Measurements from ENCODE around the gene DR1.

Gene DR1

DNA sequence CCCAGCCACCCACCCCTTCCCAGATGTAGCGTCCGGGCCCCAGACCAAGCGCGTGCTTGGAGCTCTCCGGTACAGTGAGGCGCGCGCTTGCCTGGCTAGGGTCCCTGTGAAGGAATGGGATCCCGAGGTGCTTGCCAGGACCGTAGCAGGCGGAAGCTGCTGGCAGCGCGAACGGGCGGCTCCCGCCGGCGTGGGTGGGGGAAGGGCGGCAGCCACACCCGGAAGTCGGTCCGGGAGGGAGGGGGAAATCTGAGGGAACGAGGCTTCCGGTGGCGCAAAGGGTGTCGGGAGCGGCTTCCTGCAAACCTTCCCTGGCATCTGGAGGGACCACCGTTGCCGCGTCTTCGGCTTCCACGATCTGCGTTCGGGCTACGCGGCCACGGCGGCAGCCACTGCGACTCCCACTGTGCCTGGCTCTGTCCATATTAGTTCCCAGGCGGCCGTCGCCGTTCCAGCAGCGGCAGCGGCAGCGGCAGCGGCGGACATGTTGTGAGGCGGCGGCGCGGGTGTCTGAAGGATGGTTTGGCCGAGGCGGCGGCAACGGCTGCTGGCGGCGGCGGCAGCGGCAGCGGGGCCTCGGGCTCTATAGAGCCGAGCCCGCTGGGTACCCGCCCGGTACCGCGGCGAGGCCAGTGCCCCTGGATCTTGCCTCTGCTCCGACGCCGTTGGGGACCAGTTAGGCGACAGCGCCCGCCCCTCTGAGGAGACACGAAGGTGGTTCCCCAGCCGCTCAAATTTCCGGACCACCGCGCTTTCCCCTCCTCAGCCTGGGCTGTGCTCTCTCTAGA, at the start of gene DR1:
Gene DR1 (plus strand): TSS at position 275 of the 788 bp plus-strand sequence. CDS start 739 bp downstream, outside the sequence.
- peak; percentile 97 for DNase-seq (ENCODE audit: low read depth)

DNA sequence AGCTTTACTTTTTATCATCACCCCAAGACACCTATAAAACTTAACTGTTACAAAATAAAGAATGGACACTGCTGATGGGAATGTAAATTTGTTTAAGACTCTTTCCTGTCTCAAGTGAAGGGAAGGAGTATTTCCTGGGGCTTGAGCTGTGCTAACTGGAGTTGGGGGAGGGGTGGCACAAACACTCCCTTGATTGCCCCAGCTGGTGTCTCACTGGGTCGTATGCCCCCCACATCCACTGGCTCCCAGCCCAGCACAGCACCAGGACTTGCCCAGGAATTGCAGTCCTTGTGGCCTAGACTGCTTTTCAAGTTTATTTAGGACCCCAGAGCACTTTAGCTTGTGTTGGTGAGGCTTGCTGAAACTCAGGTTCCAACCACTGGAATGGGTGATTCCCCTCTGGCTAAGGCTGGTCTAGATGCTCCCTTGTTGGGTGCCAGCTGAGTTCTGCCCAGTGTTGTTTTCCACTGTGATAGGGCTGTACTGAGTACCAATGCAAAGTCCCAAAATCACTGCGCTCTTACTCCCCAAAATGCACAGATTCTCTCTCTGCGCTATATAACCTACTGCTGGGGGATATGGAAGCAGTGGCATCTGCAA, 49.1 kb upstream of the DR1 start:
- no peak for DNase-seq (ENCODE audit: low read depth)

DNA sequence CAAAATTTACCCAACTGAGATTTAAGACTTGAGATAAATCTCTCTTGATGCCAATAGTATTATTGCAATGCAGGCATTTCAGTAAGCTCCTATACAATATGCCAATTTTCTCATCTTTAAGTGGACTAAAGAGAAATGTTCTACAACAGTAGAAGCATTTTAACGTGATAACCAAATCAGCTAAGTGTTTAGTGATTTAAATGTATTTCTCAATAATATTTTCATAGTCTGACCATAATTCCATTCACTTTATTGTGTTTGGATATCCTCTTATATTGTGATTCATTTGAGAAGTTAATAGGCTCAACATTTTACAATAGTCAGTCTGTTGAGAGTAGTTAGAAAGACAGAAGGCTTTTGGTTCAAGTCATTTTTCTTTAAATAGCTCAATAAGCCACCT, 44.6 kb upstream of the DR1 start:
- DNase-seq (ENCODE audit: low read depth), result no peak

DNA sequence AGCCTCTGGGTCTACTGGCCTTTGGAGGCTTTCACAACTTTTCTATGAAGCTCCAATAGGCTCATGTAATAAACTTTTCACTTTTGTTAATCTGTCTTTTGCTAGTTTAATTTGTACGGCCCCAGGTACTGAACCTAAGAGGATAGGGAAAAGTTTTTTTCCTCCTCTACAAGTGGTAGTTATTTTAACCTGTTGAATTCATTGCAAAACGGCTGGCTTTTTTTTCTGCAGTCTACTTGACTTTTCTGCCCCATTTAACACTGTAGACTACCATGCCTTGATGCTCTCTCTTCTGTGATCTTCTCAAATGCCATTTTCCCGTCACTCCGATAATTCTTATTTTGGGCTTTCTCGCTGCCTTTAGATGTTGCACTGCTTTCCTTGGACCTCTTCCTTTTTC, 43.6 kb upstream of the DR1 start:
- DNase-seq (ENCODE audit: low read depth), result no peak

DNA sequence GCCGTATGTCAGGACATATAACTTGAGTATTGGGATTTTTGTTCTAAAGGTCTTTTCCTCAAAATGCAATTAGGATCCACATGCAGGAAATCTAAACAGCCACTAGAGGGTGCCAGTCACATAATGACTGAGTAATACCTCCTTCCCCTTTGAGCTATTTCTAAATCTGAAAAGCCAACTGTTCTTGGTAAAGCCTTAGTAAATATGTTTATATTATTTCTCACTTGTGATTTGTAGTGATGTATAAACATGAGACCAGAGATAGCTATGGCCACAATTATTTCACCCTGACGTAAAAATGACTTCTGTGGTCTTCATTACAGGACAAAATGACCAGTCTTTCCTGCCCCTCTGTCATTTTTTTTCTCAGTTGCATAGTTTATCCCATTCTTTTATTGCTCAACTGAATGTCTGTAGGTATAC, 41.0 kb upstream of the DR1 start:
- DNase-seq (ENCODE audit: low read depth), result peak; percentile 65

DNA sequence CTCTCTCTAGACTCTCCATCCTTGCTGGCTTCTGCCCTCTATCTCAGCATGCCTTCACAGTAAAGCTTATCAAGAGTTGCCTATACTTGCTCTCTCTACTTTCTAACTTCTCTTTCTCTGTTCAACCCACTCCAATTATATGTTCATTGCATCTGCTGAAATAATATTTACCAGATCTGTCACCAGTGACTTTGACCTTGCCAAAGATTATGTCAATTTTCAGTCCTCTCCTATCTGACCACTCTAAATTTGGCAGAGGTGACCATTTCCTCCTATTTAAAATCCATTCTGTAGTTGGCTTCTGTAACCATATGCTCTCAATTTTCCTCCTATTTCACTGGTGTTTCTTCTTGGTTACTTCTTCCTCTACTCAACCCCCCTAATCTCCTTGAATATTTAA, 38.8 kb upstream of the DR1 start:
- no peak for DNase-seq (ENCODE audit: low read depth)

DNA sequence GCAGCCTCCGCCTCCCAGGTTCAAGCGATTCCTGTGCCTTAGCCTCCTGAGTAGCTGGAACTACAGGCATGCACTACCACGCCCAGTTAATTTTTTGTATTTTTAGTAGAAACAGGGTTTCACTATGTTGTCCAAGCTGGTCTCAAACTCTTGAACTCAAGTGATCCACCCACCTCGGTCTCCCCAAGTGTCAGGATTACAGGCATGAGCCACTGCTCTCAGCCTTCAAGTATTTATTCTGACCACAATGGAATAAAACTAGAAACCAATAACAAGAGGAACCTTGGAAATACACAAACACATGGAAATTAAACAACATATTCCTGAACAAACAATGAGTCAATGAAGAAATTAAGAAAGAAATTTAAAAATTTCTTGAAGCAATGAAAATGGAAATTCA, 32.7 kb upstream of the DR1 start:
- no peak for DNase-seq (ENCODE audit: low read depth)

DNA sequence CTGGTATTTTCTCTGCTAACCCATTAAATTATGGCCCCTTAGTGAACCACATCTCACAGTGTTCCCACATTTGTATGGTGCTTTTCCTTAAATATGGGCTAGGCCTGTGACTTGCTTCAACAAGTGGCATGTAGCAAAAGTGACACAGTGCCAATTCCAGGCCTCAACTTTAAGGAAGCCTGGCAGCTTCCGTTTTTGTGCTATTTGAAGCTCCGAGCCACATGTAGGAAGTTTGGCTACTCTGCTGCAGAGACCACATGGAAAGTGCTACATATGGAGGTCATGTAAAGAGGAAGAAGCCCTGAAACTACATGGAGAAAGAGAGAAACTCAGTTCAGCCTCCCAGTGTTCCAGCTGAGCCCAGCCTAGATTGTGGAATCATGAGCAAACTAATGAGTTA, 28.5 kb upstream of the DR1 start:
- no peak for DNase-seq (ENCODE audit: low read depth)

DNA sequence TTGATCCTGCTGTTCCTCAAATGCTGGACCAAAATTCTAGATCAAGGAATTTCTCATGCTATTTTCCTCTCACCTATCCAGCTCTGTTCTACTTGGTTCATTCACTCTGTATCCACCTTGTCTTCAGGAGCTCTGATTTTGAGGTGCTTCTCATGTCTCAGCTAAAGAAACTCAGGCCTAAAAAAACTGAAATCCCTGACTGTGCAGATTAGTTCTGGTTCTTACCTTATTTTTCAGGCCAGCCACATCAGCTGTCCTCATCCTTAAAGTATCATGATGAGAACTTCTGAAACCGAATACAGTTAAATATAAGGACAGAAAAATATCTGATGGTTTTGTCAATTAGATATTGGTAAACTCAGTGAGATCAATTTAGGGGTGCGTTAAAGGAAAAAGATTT, 27.8 kb upstream of the DR1 start:
- DNase-seq (ENCODE audit: low read depth), result no peak

DNA sequence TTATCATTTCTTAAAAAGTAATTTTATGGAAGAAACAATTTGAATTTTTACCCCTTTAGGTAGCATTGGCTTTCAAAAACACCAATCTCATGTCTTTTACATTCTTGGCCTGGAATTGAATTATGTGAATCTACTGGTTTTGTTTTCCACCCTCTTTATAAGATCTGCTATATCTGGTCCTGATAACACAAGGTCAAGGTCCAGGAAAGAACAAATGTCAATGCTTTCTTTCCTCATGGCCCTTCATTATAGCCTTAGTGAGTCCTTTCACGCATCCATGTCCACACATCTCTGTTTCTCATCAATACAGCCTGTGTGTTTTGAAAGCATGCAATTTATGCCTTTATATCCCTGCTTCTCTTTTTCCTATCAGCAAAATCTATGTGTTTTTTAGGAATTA, 24.0 kb upstream of the DR1 start:
- DNase-seq (ENCODE audit: low read depth), result no peak

DNA sequence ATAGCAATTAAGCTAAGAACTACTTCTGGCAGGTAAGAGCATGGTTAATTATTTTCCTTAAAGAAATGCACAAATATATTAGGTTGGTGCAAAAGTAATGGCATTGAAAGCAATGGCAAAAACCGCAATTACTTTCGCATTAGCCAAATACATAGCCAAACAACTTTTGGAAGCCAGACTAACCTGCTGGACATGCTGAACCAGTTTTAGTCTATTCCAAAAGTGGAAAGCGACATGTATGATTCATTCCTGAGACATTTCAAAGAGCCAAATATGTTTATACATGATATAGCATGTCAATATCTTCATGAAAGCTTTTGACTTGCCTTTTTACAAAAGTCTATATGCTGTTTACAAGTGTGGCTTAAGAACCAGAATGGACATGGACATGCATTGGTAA, 23.4 kb upstream of the DR1 start:
- DNase-seq (ENCODE audit: low read depth), result no peak

DNA sequence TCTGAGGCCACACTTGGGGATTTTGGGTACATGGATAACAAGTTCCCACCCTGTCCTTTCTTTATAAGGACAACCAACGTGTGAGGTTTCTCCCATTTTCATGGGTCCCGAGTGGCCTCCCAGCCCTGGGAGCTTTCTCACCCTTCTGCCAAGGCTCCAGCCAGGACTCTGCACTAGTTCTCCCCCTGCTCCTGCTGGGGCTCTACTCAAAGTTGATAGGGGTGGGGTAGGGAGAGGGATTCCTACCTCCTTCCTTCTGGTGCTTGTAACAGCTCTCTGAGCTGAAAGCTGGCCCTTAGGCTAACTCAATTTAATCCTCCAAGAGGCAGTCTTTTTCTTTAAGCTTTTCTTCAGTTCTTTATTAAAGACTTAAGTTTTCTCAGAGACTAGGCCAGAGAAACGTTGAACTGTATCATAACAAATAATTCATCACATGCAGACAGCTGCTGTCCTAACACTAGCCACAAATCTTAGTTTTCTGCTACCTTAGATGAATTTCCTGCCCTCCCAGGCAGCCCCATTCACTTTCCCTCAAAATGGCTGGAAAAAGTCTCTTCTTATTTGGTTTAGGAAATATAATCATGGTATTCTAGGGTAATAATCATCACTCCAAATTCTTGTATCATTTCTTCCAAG, 22.4 kb upstream of the DR1 start:
- DNase-seq (ENCODE audit: low read depth), result no peak

DNA sequence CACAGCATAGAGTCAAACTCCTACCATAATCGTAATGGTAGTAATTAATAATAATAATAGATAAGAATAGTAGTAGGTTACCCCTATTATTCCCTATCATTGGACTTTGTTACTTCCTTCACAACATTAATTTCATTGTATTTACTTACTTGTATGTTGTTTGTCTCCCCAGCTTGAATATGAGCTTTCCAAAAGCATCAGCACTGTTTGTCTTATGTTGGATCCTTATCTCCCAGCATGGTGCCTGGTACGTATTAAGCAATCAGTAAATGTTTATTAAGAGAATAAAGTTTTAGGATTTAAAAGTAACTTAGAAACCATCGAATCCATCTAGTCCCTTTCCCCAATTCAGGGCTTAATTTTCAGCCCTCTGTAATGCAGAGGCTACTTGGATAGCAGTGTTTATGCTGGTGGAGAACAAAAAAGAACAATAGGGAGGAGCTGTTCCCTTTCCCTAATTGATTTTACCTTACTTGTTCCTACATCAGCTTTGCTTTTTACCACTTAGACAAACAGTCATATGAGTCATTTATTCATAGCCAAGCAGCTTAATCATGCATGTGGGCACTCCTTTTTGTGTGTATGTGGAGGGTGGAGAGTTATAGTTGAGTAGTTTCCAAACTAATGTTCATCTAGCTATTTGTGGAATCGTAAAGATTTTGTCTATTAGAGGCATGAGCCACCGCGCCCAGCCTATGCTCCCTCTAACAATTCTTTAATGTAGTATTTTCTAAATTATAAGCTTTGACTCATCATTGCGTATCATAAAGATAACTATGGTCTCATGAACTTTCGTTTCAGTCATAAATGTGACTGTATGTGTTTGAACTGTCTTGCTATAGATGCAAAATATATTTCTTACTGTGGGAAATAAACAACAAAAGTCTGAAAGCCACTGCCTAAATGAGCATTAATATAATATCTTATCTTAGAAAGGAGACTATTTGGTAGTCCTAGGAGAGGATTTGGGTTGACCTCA, 20.9 kb upstream of the DR1 start:
- DNase-seq (ENCODE audit: low read depth), result peak; percentile 42

DNA sequence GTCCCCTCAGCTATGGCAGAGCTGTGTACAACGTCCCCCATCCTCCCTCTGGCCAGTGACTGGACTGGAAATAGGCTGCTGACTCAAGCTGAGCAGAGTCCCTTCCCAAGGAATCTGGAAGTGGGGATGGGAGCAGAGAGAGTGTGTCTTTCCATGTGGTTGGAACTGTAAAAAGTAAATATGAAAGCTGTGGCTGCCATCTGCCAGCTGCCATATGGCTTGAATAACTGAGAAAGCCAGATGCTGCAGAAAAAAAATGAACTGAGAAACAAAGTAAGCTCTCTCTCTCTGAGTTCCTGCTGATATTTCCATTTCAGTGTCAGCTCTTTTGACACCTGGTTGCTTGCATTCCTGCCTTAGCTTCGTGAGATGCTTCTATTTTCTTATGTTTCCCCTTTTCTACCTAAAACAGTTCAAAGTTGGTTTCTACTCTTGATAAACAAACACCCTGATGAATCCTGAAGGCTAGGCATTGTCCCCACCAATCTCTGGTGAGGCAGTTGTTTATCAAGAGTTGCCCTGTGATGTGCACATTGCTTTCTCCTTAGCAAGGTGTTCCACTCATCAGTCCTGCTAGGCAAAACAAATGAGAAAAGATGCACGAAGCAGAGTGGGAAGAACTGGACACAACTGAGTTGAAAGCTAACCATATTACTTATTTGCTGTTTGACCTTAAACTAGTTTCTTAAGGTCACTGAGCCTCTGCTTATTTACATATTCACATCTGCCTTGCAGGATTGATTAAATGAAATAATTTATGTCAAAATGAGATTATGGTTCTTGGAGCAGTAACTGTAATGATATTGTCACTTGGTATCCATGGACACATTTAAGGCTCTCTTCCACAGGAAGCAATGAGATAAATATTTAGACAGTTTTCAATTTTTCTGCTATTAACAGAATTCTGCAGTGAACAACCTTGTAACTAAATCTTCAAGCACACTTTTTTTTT, 16.6 kb upstream of the DR1 start:
- peak; percentile 36 for DNase-seq (ENCODE audit: low read depth)

DNA sequence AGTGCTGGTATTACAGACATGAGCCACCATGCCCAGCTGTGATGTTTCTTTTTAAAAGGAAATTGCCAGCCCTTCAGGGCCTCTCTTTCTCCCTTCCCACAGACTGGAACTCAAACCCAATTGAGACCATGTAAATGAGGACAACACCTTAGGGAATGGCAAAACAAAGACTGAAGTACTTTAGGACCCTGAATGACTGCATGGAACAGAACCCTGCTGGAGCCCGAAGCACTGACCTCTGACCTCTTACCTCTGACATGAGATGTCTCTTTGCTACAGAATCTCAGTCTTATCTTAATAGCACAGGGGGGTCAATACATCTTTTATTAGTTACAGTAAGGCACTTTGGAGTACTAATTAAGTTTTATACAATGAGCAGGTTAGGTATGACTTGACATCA, 15.5 kb upstream of the DR1 start:
- no peak for DNase-seq (ENCODE audit: low read depth)

DNA sequence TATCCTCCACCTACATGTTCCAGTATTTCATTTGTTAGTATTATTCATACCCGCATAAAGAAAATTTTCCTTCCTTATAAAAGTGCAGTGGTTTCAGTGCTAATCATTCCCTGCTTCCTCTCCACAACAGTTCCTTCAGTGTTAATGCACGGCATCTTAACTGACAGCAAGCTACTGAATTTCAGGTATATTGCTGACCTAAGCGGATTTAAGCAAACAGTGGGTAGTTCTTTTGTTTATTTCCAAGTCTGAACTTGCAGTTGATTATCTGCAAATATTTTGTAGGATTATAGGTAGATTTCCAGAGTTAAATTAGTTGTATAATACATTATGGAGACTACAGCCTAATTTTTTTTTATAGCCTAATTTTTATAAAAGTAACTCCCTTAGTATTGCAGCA, 15.1 kb upstream of the DR1 start:
- DNase-seq (ENCODE audit: low read depth), result no peak

DNA sequence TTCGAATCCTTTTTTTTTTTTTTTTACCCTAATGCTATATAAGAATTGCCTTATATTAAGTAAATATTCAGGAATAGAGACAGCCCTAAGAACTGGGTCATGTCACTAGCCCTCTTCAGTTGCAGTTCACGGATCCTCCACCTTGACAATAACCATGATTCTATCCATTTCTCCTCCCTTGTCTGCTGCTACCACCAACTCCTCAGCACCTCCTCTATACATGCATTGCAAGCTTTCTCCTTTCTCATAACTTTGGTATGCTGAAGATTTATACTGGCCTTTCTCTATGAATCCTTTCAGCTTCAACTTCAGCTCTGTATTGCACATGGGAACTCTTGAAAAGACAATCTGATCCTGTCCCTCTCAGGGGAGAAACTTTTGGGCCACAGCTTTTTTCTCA, 14.3 kb upstream of the DR1 start:
- DNase-seq (ENCODE audit: low read depth), result no peak

DNA sequence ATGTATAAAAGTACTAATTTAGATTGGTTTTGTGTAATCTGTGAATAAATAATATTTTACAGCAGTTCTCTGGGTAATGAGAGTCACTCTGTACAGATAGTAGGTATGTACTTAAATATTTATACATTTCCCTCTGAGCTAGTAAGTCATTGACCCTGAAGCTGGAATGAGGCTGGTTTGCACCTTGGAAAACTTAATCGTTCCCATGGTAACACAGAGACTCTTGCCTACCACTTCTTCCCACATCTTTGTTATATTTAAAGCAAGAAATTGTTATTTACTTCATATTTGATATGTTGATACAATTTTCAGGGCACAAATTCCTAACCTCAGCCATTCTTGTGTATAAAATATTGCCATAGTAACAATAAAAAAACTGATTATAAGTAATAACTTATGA, 13.3 kb upstream of the DR1 start:
- no peak for DNase-seq (ENCODE audit: low read depth)

DNA sequence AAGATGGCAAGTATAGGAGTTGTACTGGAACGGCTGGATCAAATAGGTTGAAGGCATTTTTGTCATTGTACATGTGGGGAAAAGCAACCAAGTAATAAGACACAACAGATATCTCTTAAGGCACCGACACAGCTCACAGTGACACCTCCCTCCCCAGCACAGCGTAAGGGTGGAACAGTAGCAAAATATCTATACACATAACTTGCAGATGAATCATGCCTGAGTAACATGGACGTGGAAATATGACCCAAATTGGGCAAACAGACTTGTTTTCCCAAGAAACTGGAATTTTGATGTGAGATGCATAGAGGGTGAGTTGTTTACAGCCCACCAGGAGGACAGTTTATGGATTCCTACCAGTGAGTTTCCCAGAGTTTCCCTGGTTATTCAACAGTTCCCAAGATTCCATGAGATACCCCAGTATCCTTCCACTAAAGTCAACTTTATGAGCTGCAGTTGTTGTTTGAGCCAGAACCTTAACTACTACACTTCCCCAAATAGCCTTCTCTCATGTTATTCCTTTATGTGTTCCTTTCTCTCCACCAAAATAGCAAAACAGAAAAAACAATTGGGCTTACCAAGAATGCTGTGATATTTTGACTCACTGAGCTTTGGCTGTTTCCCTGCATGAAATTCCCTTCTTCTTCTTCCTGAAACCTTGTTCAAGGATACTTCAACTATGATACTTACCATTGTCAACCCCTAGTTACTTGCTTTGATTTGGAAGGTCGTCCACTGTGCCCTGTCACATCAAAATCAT, 7.1 kb upstream of the DR1 start:
- DNase-seq (ENCODE audit: low read depth), result peak; percentile 79

DNA sequence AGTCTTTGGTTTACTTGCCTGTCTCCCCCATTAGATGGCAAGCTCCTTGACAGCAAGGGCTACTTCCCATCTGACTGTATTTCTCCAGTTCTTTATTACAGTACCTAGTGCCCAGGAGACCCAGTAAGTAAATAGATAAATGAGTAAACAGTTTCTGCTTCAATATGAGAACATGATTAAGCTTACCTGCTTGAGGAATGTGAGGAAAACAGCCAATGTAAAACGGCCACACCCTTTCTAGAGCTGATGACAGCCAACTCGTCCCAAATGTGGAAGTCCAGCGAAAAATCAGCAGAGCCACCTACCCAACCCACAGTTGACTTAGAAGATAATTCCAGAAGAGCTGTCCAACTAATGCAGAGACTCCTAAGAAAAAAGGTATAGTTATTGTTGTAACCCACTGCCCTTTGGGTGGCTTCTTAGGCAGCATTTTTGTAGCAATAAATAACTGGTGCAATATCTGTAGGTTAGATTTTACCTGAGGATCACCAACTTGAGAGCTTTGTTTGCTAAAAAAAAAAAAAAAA, 6.5 kb upstream of the DR1 start:
- DNase-seq (ENCODE audit: low read depth), result no peak

Data from fibroblast of gingiva (primary cell).